SK-N-SH (cell line): Measurements from ENCODE around the gene LIMS1. TPM values are rescaled to one million over a fixed set of nuclear protein-coding genes. Genes with fewer than 3 reads are reported as not detected.

Experiments
- CTCF ChIA-PET: fragments of 300-600, 350-600 bp; formaldehyde crosslinking; extraction: SDS; loops from one replicate; lab custom pipeline; 2021; lab: Yijun Ruan, JAX
- POLR2A ChIA-PET: fragments of 350-600 bp; sonication (Branson Sonifier 250); formaldehyde crosslinking; extraction: SDS; loops from one replicate; lab custom pipeline; 2020; ENCODE audit warnings: antibody characterized with exemption, inconsistent platforms; lab: Yijun Ruan, JAX
- DNase-seq: peaks from one replicate; pipeline ENCODE4 v3.0.0; 2012
- H2AFZ ChIP-seq: fragments of 200-600 bp; sonication (generic); 2 replicates; pipeline ENCODE4 v1.8.1; 2016; ENCODE audit warnings: antibody characterized with exemption, mild to moderate bottlenecking, low read depth
- H3F3A ChIP-seq: fragments of 200-600 bp; sonication (generic); replicated peaks from 2 replicates; pipeline ENCODE3; 2016; ENCODE audit warnings: antibody characterized with exemption, mild to moderate bottlenecking; ENCODE audit not compliant: insufficient read depth
- H3K27ac ChIP-seq, 2 experiments: fragments of 200-500 bp in 1 of 2; fragments of 200-600 bp in 1 of 2; sonication (Bioruptor generic) in 1 of 2; sonication (generic), shearing (Covaris generic) in 1 of 2; 2 replicates each; pipeline versions ENCODE4 v1.5.1 to v1.6.1; 2014 to 2016; ENCODE audit warnings: low read depth in 2 of 2, inconsistent platforms in 1 of 2, low read length in 1 of 2, mild to moderate bottlenecking in 1 of 2, mixed read lengths in 1 of 2
- H3K27me3 ChIP-seq: fragments of 200-600 bp; sonication (generic), shearing (Covaris generic); 2 replicates; pipeline ENCODE4 v1.6.1; 2016; ENCODE audit warnings: mixed run types; ENCODE audit not compliant: insufficient read depth
- H3K36me3 ChIP-seq, 2 experiments: fragments of 200-500 bp in 1 of 2; fragments of 200-600 bp in 1 of 2; sonication (Bioruptor generic) in 1 of 2; sonication (generic) in 1 of 2; replicated peaks in 1 of 2; 2 replicates each; pipeline versions ENCODE3 to v1.5.1; 2014 to 2016; ENCODE audit warnings: low read length in 1 of 2, mild to moderate bottlenecking in 1 of 2; ENCODE audit not compliant: insufficient read depth in 2 of 2, control insufficient read depth in 1 of 2
- H3K4me1 ChIP-seq, 2 experiments: fragments of 200-500 bp in 1 of 2; fragments of 200-600 bp in 1 of 2; sonication (Bioruptor generic) in 1 of 2; sonication (generic), shearing (Covaris generic) in 1 of 2; 2 replicates each; pipeline versions ENCODE4 v1.5.1 to v1.6.1; 2014 to 2016; ENCODE audit warnings: low read depth in 1 of 2, low read length in 1 of 2, mixed run types in 1 of 2; ENCODE audit not compliant: insufficient read depth in 2 of 2, control insufficient read depth in 1 of 2
- H3K4me2 ChIP-seq: fragments of 200-600 bp; sonication (generic), shearing (Covaris generic); 2 replicates; pipeline ENCODE4 v1.6.1; 2017; ENCODE audit warnings: mixed run types
- H3K4me3 ChIP-seq, 2 experiments: fragments of 200-500 bp in 1 of 2; fragments of 200-600 bp in 1 of 2; sonication (Bioruptor generic) in 1 of 2; sonication (generic), shearing (Covaris generic) in 1 of 2; 2 replicates each; pipeline versions ENCODE4 v1.5.1 to v1.8.1; 2014 to 2016; ENCODE audit warnings: low read depth in 2 of 2, inconsistent platforms in 1 of 2, low read length in 1 of 2, mild to moderate bottlenecking in 1 of 2, mixed read lengths in 1 of 2, moderate library complexity in 1 of 2
- H3K79me2 ChIP-seq: fragments of 200-600 bp; sonication (generic); 2 replicates; pipeline ENCODE4 v1.8.1; 2017; ENCODE audit warnings: mild to moderate bottlenecking; ENCODE audit not compliant: insufficient read depth
- H3K9ac ChIP-seq: fragments of 200-600 bp; sonication (generic); 2 replicates; pipeline ENCODE4 v1.6.1; 2017; ENCODE audit warnings: mixed run types
- H3K9me2 ChIP-seq: fragments of 200-600 bp; sonication (generic); 2 replicates; pipeline ENCODE4 v1.6.1; 2017; ENCODE audit warnings: mixed run types
- H3K9me3 ChIP-seq: fragments of 200-600 bp; sonication (generic); 2 replicates; pipeline ENCODE4 v1.6.1; 2017; ENCODE audit warnings: mixed run types, mild to moderate bottlenecking, moderate library complexity
- H4K20me1 ChIP-seq: fragments of 200-600 bp; sonication (generic); 2 replicates; pipeline ENCODE4 v1.6.1; 2017; ENCODE audit warnings: mild to moderate bottlenecking, mixed run types; ENCODE audit not compliant: insufficient read depth
- ELF1 ChIP-seq: IDR thresholded peaks from 2 replicates; pipeline ENCODE4 v1.4.0; 2012
- EZH2phosphoT487 ChIP-seq: fragments of 200-600 bp; sonication (generic); IDR thresholded peaks from 2 replicates; pipeline ENCODE4 v1.6.1; 2017; ENCODE audit warnings: low read depth, mixed run types, mild to moderate bottlenecking, antibody characterized with exemption, moderate library complexity, borderline replicate concordance
- GATA2 ChIP-seq: sonication (generic); formaldehyde crosslinking; IDR thresholded peaks from 2 replicates; pipeline ENCODE4 v1.5.0; 2020; ENCODE audit warnings: mild to moderate bottlenecking, missing genetic modification reagents
- MAX ChIP-seq: IDR thresholded peaks from 2 replicates; pipeline ENCODE4 v1.4.0; 2012; ENCODE audit warnings: low read depth
- MXI1 ChIP-seq: IDR thresholded peaks from 2 replicates; pipeline ENCODE4 v1.6.1; 2012; ENCODE audit warnings: mild to moderate bottlenecking, low read depth, low read length, improper control_type of control experiment
- NRF1 ChIP-seq: IDR thresholded peaks from 2 replicates; pipeline ENCODE4 v1.6.1; 2012; ENCODE audit warnings: low read depth, mild to moderate bottlenecking, low read length
- RCOR1 ChIP-seq: fragments of 150-350 bp; IDR thresholded peaks from 2 replicates; pipeline ENCODE4 v1.6.1; 2017; ENCODE audit warnings: antibody characterized with exemption, low read length
- REST ChIP-seq: IDR thresholded peaks from 2 replicates; pipeline ENCODE4 v1.6.1; 2012; ENCODE audit warnings: mild to moderate bottlenecking, low read depth, low read length, moderate library complexity
- RFX5 ChIP-seq: IDR thresholded peaks from 2 replicates; pipeline ENCODE4 v1.6.1; 2012; ENCODE audit warnings: mild to moderate bottlenecking, improper control_type of control experiment, low read length
- TEAD4 ChIP-seq: IDR thresholded peaks from 2 replicates; pipeline ENCODE4 v1.4.0; 2012; ENCODE audit warnings: mild to moderate bottlenecking, borderline replicate concordance; ENCODE audit not compliant: insufficient read depth
- whole genome bisulfite sequencing: methylation state at CpG from one replicate; pipeline ENCODE4 v1.1.6; 2017; ENCODE audit warnings: low lambda C conversion rate; 5-methylcytosine and 5-hydroxymethylcytosine counted together
- polyA plus RNA-seq, 3 experiments: library from polyadenylated mRNA; depleted of rRNA; stranded (reverse); fragments of >200 nt; gene quantifications; 2 replicates each; pipeline ENCODE4 v1.2.3, GENCODE V29; 2012
- TF ChIP-seq, protein P1 (sequence below): IDR thresholded peaks from 2 replicates; pipeline ENCODE4 v1.4.0; 2012; ENCODE audit warnings: low read depth, borderline replicate concordance
- TF ChIP-seq, protein P2 (sequence below): IDR thresholded peaks from 2 replicates; pipeline ENCODE4 v1.4.0; 2012; ENCODE audit warnings: low read depth, borderline replicate concordance

Gene LIMS1
- polyA plus RNA-seq, 1 of the 3 experiments (the other 2 are of a cell fraction): 123 TPM

GRCh38 chr2:108621087-108621559, 86.9 kb downstream of the LIMS1 start:
- no peaks in the 10 kb centered on the region for H3K9me3 ChIP-seq
- no peaks in the 10 kb centered on the region for H3K36me3 ChIP-seq
- WGBS: 71% methylated on average over 8 of the region's 8 CpGs
- no peaks in the 10 kb centered on the region for H3K9me2 ChIP-seq
- peaks cover 10% of the 10 kb centered on the region for H3F3A ChIP-seq
- no peak overlapping the region for H2AFZ ChIP-seq
- peaks cover 94% of the 10 kb centered on the region for H3K79me2 ChIP-seq
- ChIA-PET POLR2A (no interaction called here), CTCF (interaction anchor here (0.8 to 13.8 kb wide), 4 partner anchors 15 to 21 kb away, joined by 3 to 188 read pairs (median 3); no protein-coding TSS in a partner anchor)
- no peak overlapping the region for H3K4me2 ChIP-seq
- H3K9ac ChIP-seq: no peak overlapping the region
- H3K4me3 ChIP-seq: no peak overlapping the region
- TF ChIP-seq, protein P1, sequence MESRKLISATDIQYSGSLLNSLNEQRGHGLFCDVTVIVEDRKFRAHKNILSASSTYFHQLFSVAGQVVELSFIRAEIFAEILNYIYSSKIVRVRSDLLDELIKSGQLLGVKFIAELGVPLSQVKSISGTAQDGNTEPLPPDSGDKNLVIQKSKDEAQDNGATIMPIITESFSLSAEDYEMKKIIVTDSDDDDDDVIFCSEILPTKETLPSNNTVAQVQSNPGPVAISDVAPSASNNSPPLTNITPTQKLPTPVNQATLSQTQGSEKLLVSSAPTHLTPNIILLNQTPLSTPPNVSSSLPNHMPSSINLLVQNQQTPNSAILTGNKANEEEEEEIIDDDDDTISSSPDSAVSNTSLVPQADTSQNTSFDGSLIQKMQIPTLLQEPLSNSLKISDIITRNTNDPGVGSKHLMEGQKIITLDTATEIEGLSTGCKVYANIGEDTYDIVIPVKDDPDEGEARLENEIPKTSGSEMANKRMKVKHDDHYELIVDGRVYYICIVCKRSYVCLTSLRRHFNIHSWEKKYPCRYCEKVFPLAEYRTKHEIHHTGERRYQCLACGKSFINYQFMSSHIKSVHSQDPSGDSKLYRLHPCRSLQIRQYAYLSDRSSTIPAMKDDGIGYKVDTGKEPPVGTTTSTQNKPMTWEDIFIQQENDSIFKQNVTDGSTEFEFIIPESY: no peak
- TF ChIP-seq TEAD4 (no peak), NRF1 (no peak), RCOR1 (no peak), MXI1 (no peak), MAX (no peak), EZH2phosphoT487 (no peak), REST (no peak), RFX5 (no peak), GATA2 (CRISPR knock-in tag) (no peak), ELF1 (no peak)
- TF ChIP-seq, protein P2, sequence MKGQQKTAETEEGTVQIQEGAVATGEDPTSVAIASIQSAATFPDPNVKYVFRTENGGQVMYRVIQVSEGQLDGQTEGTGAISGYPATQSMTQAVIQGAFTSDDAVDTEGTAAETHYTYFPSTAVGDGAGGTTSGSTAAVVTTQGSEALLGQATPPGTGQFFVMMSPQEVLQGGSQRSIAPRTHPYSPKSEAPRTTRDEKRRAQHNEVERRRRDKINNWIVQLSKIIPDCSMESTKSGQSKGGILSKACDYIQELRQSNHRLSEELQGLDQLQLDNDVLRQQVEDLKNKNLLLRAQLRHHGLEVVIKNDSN: no peak
- H3K27me3 ChIP-seq: no peaks in the 10 kb centered on the region
- no peak overlapping the region for H3K27ac ChIP-seq
- peaks cover 12% of the 10 kb centered on the region; the same call in 1 of the 2 replicates for H4K20me1 ChIP-seq
- no peak for DNase-seq
- peaks cover 34 to 44% of the 10 kb centered on the region in 2 experiments for H3K4me1 ChIP-seq
